ENCODE measurements around the gene GKN1.

GKN1 gene

DNA sequence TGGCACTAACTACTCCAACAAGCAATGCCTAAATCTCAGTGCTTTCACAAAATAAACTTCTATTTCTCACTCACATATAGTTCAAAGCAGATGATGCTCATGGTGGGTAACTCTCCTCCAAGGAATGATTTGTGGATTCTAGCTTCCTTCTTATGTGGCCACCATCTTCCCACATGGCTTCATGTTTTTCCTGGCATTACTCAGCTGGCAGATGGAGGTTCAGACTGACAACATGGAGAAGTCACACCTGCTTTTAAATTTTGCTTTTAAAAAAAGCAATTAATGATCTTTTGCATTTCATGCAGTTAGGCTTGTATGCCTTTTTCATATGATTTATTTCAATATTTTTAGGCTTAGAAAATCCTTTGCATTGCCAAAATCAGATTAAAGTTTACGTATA lies 15.4 kb upstream of the GKN1 start:
- DNase-seq (ENCODE audit: low spot score), result no peak

- DNase-seq (ENCODE audit: low spot score), result no peak
Observed at GRCh38 chr2:68961380-68961779, 13.1 kb upstream of the GKN1 start.

DNA sequence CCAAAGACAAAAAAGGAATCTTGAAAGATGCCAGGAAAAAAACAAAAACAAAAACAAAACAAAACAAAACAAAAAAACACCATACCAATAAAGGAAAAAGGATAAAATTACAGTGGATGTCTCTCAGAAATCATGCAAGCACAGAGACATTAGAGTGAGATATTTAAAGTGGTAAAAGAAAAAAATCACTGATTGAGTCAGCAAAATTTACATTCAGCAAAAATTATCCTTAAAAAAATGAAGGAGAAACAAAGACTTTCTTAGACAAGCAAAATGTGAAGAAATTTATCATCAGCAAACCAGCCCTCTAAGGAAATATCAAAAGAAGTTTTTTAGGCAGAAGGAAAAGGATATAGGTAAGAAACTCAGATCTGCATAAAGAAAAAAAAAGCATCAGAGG lies 10.2 kb upstream of the GKN1 start:
- DNase-seq (ENCODE audit: low spot score), result no peak

DNA sequence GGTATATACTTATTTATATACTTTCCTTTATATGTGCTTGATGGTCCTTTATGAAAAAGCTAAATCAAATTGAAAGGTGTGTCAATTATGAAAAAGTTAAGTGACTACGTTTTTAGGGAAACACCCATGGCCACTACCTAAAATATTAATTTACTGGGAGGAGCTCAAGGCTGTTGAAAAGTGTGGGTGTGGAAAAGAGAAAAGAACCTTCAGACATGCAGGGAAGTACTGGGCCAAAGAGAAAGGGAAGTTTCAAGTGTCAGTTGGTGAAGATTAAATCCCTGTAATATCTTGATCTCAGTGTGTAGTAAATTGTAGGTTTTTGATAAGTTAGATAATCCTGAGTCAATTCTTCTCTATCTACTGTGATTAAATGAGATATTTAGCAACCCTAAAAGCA lies 6.2 kb upstream of the GKN1 start:
- no peak for DNase-seq (ENCODE audit: low spot score)

DNA sequence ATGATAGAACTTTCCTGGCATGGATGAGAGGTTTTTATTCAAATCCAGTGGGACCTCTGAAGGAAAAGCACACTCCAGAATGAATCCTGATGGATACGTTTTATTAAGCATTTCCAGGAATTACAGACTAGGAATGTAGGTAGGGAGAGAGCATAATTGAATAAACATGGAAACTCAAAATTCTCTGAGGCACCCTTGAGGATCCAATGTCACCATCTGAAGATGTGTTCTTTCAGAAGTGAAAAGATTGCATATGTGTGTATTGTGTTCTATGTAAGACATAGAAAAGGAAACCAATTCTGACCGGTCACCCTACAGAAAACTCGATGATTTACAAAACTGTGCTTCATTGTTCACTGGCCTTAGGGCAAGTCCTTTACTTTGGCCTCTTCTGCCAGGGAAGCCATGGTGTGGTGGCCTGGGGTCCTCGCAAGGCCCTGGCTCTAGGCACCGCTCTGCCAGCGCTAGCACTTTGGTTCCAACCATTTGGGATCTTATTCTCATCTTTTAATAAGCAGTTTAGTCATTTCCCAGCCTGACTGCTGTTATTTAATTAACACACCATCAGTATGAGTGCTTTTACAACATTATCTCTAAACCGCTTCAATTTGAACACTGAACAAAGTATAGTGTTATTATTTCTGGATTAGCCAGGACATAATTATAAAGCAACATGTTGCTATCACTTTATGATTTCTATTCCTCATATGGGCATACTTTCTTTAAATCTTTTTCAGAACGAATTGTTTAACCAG lies 4.5 kb upstream of the GKN1 start:
- DNase-seq (ENCODE audit: low spot score), result no peak

- DNase-seq (ENCODE audit: low spot score), result no peak
Observed at GRCh38 chr2:68970566-68971265, 3.7 kb upstream of the GKN1 start.

- no peak for DNase-seq (ENCODE audit: low spot score)
Observed at GRCh38 chr2:68971591-68972231, 2.7 kb upstream of the GKN1 start.

DNA sequence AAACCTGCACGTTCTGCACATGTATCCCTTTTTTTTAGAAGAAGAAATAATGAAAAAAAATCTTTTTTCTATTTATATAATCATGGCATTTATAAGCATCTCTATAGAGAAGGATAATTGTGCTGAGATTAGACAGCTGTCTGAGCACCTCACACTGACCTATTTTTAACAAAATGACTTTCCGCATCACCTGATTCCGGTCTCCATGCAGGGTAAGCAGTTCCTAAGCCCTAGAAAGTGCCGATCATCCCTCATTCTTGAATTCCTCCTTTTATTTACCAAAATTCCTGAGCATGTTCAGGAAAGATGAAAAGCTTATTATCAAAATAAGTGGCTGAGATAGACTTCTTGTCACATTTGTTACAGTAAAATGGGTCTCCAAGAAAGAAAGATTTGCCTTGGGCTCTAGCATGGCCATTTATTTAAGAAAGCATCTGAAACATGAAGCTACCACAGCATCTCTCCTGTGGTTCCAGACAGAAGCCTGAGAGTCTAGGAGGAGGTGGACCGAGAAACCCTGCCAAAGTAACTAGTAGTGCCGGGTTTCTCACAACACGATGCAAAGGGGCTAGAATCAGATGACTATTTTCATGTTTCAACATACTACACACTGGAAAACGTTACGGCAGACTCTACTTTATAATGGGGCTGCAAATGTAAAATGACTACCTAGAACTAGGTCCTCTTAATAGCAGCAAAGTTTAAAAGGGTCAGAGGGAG lies 670 bp downstream of the GKN1 start:
- DNase-seq (ENCODE audit: low spot score), result no peak

DNA sequence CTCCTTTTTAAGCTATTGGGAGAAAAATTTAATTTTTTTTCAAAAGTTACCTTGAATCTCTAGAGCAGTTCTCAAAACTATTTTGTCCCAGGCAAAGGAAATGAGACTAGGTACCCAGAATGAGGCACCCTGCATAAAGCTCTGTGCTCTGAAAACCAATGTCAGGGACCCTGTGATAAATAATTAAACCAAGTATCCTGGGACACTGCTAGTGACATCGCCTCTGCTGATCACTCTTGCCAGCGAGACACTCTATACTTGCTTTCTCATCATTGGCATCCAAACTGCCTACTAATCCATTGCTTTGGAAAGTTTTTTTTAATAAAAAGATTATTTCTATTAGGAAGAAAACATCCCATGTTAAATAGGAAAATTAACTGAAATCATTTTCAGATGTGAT lies 1.4 kb downstream of the GKN1 start:
- no peak for DNase-seq (ENCODE audit: low spot score)

DNA sequence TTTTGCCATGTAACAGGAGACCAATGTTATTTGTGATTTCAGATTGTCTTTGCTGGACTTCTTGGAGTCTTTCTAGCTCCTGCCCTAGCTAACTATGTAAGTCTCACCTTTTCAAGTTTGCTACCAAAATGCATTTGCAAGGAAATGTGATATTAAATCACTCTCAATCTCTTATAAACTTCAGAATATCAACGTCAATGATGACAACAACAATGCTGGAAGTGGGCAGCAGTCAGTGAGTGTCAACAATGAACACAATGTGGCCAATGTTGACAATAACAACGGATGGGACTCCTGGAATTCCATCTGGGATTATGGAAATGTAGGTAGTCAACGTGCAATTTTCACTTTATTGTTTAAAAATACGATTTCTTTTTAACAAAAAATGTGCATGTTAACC lies 3.0 kb downstream of the GKN1 start:
- DNase-seq (ENCODE audit: low spot score), result no peak

- DNase-seq (ENCODE audit: low spot score), result no peak
Observed at GRCh38 chr2:68978098-68978497, 3.7 kb downstream of the GKN1 start.

DNA sequence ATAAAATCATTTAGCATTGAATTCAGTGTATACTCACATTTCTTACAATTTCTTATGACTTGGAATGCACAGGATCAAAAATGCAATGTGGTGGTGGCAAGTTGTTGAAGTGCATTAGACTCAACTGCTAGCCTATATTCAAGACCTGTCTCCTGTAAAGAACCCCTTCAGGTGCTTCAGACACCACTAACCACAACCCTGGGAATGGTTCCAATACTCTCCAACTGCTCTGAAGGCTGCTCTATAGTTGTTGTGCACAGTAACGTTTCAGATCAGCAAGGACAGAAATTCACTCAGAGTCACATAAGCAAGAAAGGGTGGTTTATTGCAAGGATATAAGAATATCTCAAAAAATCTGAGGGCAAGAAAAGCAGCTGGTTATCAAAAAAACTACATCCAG lies 6.5 kb downstream of the GKN1 start:
- no peak for DNase-seq (ENCODE audit: low spot score)

GRCh38 chr2:68987021-68987503 lies 12.6 kb downstream of the GKN1 start:
- no peak for DNase-seq (ENCODE audit: low spot score)

DNA sequence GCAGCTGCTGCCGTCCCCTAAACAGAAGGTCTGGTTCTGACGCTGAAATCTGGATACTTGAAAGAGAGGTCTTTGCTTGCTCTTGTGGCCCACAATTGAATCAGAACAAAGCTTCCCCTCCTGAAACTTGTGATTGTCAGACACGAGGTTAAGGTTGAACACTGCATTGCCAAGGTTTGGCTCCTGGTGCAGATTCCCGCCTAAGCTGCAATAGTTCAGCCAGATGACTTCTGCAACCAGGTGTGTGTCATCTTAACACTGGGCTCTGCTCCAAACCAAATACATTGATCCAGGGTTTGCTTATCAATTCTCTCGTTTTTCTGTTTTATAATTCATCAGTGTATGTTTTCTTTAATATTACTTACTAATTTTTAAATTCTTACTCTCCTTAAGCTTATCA lies 14.6 kb downstream of the GKN1 start:
- DNase-seq (ENCODE audit: low spot score), result no peak

DNA sequence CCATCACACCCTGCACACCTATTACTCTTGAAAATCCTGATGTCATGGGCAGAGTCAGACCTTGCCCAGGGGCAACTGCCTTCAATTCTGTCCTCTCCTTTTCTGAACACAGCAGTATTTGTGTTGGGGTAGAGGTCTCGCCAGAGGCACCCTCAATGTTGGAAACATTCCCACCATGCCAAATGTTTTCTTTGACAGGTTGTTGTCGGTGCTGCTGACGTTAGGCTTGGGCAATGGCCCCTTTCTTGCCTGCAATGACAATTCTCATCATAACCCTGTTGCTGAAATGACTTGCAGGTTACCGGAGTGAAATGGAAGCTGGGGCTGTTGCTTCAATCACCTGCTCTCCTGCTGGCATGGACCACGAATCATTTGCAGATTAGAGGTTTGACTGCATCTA lies 17.9 kb downstream of the GKN1 start:
- DNase-seq (ENCODE audit: low spot score), result no peak

- DNase-seq (ENCODE audit: low spot score), result no peak
Observed at GRCh38 chr2:68992933-68993332, 18.5 kb downstream of the GKN1 start.

DNA sequence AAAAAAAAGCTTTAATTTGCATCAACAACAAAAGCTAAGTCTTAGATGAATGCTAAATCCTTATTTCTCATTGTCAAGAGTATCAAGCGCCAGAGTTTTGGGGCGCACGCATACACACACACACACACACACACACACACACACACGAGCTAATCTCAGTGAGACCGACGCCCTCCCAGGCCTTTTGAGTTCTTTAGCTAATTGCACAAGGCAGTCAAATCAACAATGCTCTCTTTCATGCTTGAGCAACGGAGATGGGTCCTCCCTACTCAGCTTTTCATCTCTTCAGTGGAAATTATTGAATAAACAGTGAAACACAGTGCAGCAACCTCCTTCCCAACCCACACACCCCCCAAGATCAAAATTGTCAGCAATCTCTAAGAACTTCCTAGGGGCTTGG lies 19.2 kb downstream of the GKN1 start:
- DNase-seq (ENCODE audit: low spot score), result no peak

DNA sequence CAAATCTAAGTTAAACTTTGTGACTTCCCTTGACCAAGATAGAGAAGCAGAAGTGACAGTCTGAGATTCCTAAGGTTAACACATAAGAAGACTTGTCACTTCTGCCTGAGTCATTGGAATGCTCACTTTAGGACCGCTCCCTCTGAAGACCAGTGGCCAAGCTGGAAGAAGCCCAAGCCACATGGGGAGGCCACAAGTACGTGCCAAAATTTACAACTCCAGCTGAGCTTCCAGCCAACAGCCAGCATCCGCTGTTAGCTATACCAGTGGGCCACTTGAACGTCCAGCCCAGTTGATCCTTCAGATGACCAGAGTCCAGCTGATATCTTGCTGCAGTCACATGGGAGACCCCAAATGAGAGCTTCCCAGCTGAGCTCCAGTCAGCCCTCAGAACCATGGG lies 20.4 kb downstream of the GKN1 start:
- no peak for DNase-seq (ENCODE audit: low spot score)

- no peak for DNase-seq (ENCODE audit: low spot score)
Observed at GRCh38 chr2:68995916-68996315, 21.5 kb downstream of the GKN1 start.

- no peak for DNase-seq (ENCODE audit: low spot score)
Observed at GRCh38 chr2:68997401-68997800, 23.0 kb downstream of the GKN1 start.

GRCh38 chr2:69001879-69002278 lies 27.4 kb downstream of the GKN1 start:
- no peak for DNase-seq (ENCODE audit: low spot score)

DNA sequence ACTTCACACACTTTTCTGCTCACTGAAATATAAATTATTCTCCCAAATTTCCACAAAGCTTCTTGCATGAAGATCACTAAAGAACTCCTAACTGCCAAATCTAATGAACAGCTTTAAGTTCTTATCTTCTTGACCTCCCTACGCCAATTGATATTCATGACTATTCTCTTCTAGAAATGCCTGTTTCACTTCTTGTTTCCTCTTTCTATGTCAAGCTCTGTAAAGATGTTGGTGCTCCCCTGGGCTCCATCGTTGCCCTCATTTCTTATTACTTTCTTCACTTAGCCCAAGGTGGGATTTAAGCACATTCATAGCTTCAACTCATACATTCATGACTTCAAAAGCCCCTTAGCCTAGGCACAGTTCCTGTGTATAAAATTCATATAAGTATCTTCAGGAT lies 29.3 kb downstream of the GKN1 start:
- DNase-seq (ENCODE audit: low spot score), result no peak

- no peak for DNase-seq (ENCODE audit: low spot score)
Observed at GRCh38 chr2:69007169-69007568, 32.7 kb downstream of the GKN1 start.
